NCI-H1417 (cell line): ENCODE measurements around the gene HSFX2.
"Not testable (repeated sequence)": the region's sequence is repeated elsewhere in the genome, so short reads cannot be mapped to it uniquely, and the experiment has no call there.

Experiments
- DNase-seq, 3 experiments: peaks; one replicate each; lab custom pipeline; 2025; lab: John Stamatoyannopoulos, UW

The HSFX2 gene

GRCh38 chrX:149587359-149587758 lies 7.8 kb downstream of the HSFX2 start, which contains the start of gene MAGEA9B:
MAGEA9B (minus strand) TSS chrX:149587459; CDS start chrX:149583179, 4,280 bp downstream.
- not testable (repeated sequence) for DNase-seq

GRCh38 chrX:149585631-149586030 lies 9.5 kb downstream of the HSFX2 start:
- not testable (repeated sequence) for DNase-seq

- not testable (repeated sequence) for DNase-seq
These were observed 21.7 kb downstream of the HSFX2 start for GRCh38 chrX:149573456-149573855.

GRCh38 chrX:149572743-149573142 lies 22.4 kb downstream of the HSFX2 start:
- DNase-seq: no peak

GRCh38 chrX:149571770-149572169 lies 23.3 kb downstream of the HSFX2 start:
- no peak for DNase-seq

GRCh38 chrX:149570668-149571067 lies 24.4 kb downstream of the HSFX2 start:
- no peak for DNase-seq

GRCh38 chrX:149569770-149570169 lies 25.3 kb downstream of the HSFX2 start:
- DNase-seq: no peak

- peak in 1 of 3 experiments; percentile 82 for DNase-seq
These were observed 26.3 kb downstream of the HSFX2 start for GRCh38 chrX:149568701-149569296.

- DNase-seq: no peak
These were observed 27.3 kb downstream of the HSFX2 start for GRCh38 chrX:149567621-149568417.

- no peak for DNase-seq
These were observed 31.8 kb downstream of the HSFX2 start for GRCh38 chrX:149563359-149563758.

GRCh38 chrX:149555251-149555650 lies 39.9 kb downstream of the HSFX2 start:
- DNase-seq: not testable (repeated sequence)

GRCh38 chrX:149551939-149552248 lies 43.2 kb downstream of the HSFX2 start:
- not testable (repeated sequence) for DNase-seq

- not testable (repeated sequence) for DNase-seq
These were observed 43.7 kb downstream of the HSFX2 start for GRCh38 chrX:149551245-149551938.

- not testable (repeated sequence) for DNase-seq
These were observed 44.7 kb downstream of the HSFX2 start for GRCh38 chrX:149550454-149550853.

- not testable (repeated sequence) for DNase-seq
These were observed 45.4 kb downstream of the HSFX2 start, which contains the start of gene HSFX3 for GRCh38 chrX:149549701-149550100. HSFX3 (minus strand) TSS chrX:149549924; CDS start chrX:149549852, 72 bp downstream.

GRCh38 chrX:149547782-149548181 lies 47.3 kb downstream of the HSFX2 start:
- DNase-seq: not testable (repeated sequence)

- not testable (repeated sequence) for DNase-seq
These were observed 48.2 kb downstream of the HSFX2 start for GRCh38 chrX:149546962-149547361.

- not testable (repeated sequence) for DNase-seq
These were observed 49.3 kb downstream of the HSFX2 start for GRCh38 chrX:149545545-149546543.
